Mesothelial cell of epicardium (in vitro differentiated cells): Measurements from ENCODE around the gene PSAP. TPM values are rescaled to one million over a fixed set of nuclear protein-coding genes. Genes with fewer than 3 reads are reported as not detected.
"Not testable (repeated sequence)": the region's sequence is repeated elsewhere in the genome, so short reads cannot be mapped to it uniquely, and the experiment has no call there.

ENCODE experiments used
- DNase-seq, 2 experiments: peaks; one replicate each; pipeline ENCODE4 v3.0.0; 2021; ENCODE audit warnings: low spot score in 2 of 2; ENCODE audit not compliant: unreplicated experiment in 2 of 2
- H3K27ac Mint-ChIP-seq: 2 replicates; pipeline ENCODE4 v1.8.0; 2021; ENCODE audit warnings: mixed read lengths
- H3K27me3 Mint-ChIP-seq: 2 replicates; pipeline ENCODE4 v1.8.0; 2021; ENCODE audit warnings: low read depth, mixed read lengths
- H3K36me3 Mint-ChIP-seq: 2 replicates; pipeline ENCODE4 v1.8.0; 2021; ENCODE audit warnings: mixed read lengths
- H3K4me1 Mint-ChIP-seq: 2 replicates; pipeline ENCODE4 v1.8.0; 2021; ENCODE audit warnings: mixed read lengths
- H3K4me3 Mint-ChIP-seq: 2 replicates; pipeline ENCODE4 v1.8.0; 2021; ENCODE audit warnings: mild to moderate bottlenecking, moderate library complexity, mixed read lengths
- H3K9me3 Mint-ChIP-seq: 2 replicates; pipeline ENCODE4 v1.8.0; 2021; ENCODE audit warnings: mixed read lengths
- total RNA-seq: library from RNA; stranded (reverse); gene quantifications from 3 replicates; pipeline ENCODE4 v1.2.1, GENCODE V29; 2021
- TF ChIP-seq, protein P1 (sequence below): fragments of 200-600 bp; sonication (generic); IDR thresholded peaks from one replicate; pipeline ENCODE4 v1.5.0; 2021; ENCODE audit warnings: antibody characterized with exemption; ENCODE audit not compliant: unreplicated experiment

PSAP gene
- total RNA-seq, 1 donor from 2014 or later, result 574 TPM

DNA sequence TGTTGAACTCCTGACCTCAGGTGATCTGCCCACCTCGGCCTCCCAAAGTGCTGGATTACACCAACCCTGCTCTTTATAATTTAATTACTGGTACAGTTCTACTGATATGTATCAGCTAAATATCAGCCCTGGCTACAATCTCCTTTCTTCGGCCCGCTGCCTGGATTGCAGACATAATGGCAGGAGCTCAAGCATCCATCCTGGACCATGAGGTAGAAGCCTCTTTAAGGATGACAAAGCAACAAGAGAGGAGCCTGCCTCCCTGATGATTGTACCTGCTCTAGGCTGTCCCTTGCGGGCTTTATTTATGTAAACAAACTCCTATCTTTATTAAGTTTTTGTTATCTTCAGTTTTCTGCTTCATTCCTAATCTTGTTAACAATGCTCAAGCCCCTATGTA lies 5.6 kb upstream of the PSAP start:
- Mint-ChIP-seq H3K4me1 (peaks cover 16% of the 10 kb centered on the region), H3K36me3 (no peaks in the 10 kb centered on the region), H3K27me3 (no peaks in the 10 kb centered on the region), H3K4me3 (no peak overlapping the region), H3K9me3 (no peaks in the 10 kb centered on the region), H3K27ac (no peak overlapping the region)
- DNase-seq, result no peak
- TF ChIP-seq, protein P1, sequence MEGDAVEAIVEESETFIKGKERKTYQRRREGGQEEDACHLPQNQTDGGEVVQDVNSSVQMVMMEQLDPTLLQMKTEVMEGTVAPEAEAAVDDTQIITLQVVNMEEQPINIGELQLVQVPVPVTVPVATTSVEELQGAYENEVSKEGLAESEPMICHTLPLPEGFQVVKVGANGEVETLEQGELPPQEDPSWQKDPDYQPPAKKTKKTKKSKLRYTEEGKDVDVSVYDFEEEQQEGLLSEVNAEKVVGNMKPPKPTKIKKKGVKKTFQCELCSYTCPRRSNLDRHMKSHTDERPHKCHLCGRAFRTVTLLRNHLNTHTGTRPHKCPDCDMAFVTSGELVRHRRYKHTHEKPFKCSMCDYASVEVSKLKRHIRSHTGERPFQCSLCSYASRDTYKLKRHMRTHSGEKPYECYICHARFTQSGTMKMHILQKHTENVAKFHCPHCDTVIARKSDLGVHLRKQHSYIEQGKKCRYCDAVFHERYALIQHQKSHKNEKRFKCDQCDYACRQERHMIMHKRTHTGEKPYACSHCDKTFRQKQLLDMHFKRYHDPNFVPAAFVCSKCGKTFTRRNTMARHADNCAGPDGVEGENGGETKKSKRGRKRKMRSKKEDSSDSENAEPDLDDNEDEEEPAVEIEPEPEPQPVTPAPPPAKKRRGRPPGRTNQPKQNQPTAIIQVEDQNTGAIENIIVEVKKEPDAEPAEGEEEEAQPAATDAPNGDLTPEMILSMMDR, result no peak

DNA sequence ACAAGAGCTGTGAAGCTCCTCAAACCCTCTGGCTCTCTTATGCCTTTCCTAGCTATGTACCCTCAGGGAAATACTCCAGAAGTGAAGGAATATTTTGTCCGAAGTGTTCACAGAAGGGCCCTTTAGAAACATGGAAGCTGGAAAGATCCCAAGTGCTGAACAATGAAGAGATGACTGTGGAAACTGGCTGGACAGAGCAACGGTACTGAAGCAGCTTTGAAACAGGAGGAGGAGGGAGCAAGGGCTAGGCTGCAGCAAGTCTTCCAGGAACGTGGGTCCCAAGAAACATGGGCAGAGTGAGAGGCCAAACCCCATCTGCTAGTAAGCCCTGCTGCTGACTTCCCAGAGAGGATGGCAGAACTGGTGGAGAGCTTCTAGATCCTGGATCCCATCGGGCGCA lies 3.0 kb upstream of the PSAP start:
- H3K27me3 Mint-ChIP-seq, result no peaks in the 10 kb centered on the region
- no peak for DNase-seq
- peak overlapping the region; percentile 27 for H3K27ac Mint-ChIP-seq
- H3K4me1 Mint-ChIP-seq, result peaks cover 16% of the 10 kb centered on the region
- H3K9me3 Mint-ChIP-seq, result no peaks in the 10 kb centered on the region
- H3K4me3 Mint-ChIP-seq, result no peak overlapping the region
- H3K36me3 Mint-ChIP-seq, result no peaks in the 10 kb centered on the region
- TF ChIP-seq, protein P1, result no peak

DNA sequence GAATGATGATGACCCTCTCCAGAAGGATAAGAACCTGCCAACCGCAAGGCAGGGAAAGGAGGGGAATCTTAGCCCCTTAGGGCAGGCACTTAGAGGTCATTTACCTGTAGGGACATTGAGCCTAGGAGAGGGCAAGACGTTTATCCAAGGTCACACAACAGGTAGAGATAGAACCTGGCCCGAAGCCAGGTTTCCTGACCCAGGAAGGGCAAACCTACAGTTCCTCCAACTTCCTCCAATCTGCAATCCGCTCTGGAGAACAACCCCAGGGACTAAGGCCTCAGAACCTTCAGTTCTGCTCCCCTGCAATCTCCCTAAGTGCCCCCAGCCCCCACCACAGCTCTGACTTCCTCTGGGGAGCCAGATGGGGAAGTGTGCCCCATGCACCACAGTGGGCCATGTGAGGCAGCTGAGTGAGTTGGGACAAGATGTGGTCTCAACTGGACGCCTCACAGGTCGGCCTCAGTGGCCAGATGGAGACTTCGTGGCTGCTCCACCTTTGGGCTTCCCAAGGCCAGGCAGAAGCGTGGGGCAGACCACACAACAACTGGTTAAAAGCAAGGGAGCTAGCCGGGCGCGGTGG lies 1.4 kb upstream of the PSAP start:
- Mint-ChIP-seq H3K4me3 (peak overlapping the region; percentile 88), H3K27ac (peak overlapping the region; percentile 39), H3K36me3 (no peaks in the 10 kb centered on the region), H3K4me1 (peaks cover 32% of the 10 kb centered on the region), H3K27me3 (no peaks in the 10 kb centered on the region), H3K9me3 (no peaks in the 10 kb centered on the region)
- TF ChIP-seq, protein P1, result no peak
- no peak for DNase-seq

DNA sequence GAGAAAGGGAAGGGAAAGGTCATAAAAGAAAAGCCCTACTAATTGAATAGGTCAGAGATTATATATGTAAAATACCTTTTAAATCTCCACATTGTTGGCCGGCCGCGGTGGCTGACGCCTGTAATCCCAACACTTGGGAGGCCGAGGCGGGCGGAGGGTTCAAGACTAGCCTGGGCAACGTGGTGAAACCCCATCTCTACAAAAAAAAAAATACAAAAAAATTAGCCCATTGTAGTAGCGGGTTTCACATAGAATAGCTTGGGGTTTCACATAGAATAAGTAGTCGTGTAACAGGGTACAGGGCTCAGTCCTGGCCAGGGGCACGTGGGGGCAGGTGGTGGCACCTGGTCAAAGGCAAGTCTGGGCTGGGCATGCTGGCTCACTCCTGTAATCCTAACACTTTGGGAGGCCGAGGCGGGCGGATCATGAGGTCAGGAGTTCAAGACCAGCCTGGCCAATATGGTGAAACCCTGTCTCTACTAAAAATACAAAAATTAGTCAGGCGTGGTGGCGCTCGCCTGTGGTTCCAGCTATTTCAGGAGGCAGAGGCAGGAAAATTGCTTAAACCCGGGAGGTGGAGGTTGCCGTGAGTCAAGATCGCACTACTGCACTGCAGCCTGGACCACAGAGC lies 529 bp upstream of the PSAP start:
- not testable (repeated sequence) for H3K9me3 Mint-ChIP-seq, H3K27me3 Mint-ChIP-seq, H3K36me3 Mint-ChIP-seq, DNase-seq
- peak overlapping the region; percentile 94 for H3K27ac Mint-ChIP-seq
- peaks cover 33% of the 10 kb centered on the region for H3K4me1 Mint-ChIP-seq
- peak overlapping the region; percentile 88 for H3K4me3 Mint-ChIP-seq

DNA sequence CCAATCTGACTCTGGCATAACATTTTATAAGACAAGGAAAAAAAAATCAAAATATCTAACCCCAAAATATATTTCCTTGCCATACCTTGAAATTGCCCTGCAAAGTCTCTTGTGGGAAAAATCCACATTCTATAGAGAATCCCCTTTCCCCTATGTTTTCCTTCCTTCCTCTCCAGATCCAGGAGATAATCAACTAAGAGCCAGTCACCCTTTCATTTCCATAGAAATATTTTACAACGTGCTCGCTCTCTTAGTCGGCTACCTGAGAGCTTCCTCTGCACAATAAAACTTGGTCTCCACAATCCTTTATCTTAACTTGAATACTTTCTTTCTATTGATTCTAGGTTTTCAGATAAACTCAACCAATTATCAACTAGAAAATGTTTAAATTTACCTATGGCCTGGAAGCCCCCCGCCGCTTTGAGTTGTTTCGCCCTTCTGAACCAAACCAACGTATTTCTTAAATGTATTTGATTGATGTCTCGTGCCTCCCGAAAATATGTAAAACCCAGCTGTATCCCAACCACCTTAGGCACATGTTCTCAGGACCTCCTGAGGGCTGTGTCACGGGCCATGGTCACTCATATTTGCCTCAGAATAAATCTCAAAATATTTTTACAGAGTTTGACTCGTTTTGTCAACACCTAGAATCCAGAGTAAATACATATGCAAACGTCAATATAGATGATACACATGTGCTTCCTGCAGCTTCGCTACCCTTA lies 869 bp downstream of the PSAP start:
- TF ChIP-seq, protein P1, result no peak
- DNase-seq, result no peak
- H3K4me1 Mint-ChIP-seq, result peaks cover 34% of the 10 kb centered on the region
- peak overlapping the region; percentile 88 for H3K4me3 Mint-ChIP-seq
- H3K27ac Mint-ChIP-seq, result peak overlapping the region; percentile 94
- no peaks in the 10 kb centered on the region for H3K27me3 Mint-ChIP-seq
- no peaks in the 10 kb centered on the region for H3K9me3 Mint-ChIP-seq
- no peaks in the 10 kb centered on the region for H3K36me3 Mint-ChIP-seq

DNA sequence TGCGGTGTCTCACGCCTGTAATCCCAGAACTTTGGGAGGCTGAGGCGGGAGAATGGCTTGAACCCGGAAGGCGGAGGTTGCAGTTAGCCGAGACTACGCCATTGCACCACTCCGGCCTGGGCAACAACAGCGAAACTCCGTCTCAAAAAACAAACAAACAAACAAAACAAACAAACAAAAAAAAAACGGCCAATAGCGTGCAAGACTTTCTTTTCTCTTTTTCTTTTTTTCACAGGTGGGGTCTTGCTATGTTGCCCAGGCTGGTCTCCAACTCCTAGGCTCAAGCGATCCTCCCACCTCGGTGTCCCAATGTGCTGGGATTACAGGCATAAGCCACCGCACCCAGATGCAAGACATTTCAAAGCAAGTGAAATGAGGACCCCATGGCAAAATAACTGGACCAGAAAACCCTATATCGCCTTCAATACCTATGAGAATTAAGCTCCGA lies 1.6 kb downstream of the PSAP start:
- Mint-ChIP-seq H3K27ac (peak overlapping the region; percentile 94), H3K36me3 (no peaks in the 10 kb centered on the region), H3K4me1 (peaks cover 34% of the 10 kb centered on the region), H3K9me3 (peaks cover 2% of the 10 kb centered on the region), H3K27me3 (no peaks in the 10 kb centered on the region), H3K4me3 (peak overlapping the region; percentile 88)
- TF ChIP-seq, protein P1, result no peak
- no peak for DNase-seq
